Kasumi-1 (cell line): ENCODE measurements around the gene HECTD2.
A peak's percentile ranks its signal among the peaks of the same experiment; 100 is the strongest.
"Not testable (repeated sequence)": the region's sequence is repeated elsewhere in the genome, so short reads cannot be mapped to it uniquely, and the experiment has no call there.

Experiments
- DNase-seq, 2 experiments: peaks; one replicate each; lab custom pipeline; 2025; lab: John Stamatoyannopoulos, UW

The HECTD2 gene

GRCh38 chr10:91409869-91410637 lies at the start of gene HECTD2:
Gene HECTD2, plus strand, starts transcription at chr10:91410344. Its CDS starts 95 bp downstream, at chr10:91410439.
- peak; percentile 83 to 84 for DNase-seq

- DNase-seq: no peak
These were observed 49.7 kb upstream of the HECTD2 start for GRCh38 chr10:91360461-91360860.

- DNase-seq: not testable (repeated sequence)
These were observed 44.6 kb upstream of the HECTD2 start for GRCh38 chr10:91365519-91365918.

GRCh38 chr10:91366704-91367103 lies 43.4 kb upstream of the HECTD2 start:
- no peak for DNase-seq

- no peak for DNase-seq
These were observed 43.0 kb upstream of the HECTD2 start for GRCh38 chr10:91367127-91367531.

- DNase-seq: no peak
These were observed 42.6 kb upstream of the HECTD2 start for GRCh38 chr10:91367558-91367957.

GRCh38 chr10:91369978-91370589 lies 40.1 kb upstream of the HECTD2 start:
- peak; percentile 52 to 86 for DNase-seq

- DNase-seq: no peak
These were observed 36.1 kb upstream of the HECTD2 start for GRCh38 chr10:91374052-91374451.

GRCh38 chr10:91378061-91378460 lies 32.1 kb upstream of the HECTD2 start:
- DNase-seq: no peak

GRCh38 chr10:91380873-91381256 lies 29.3 kb upstream of the HECTD2 start:
- DNase-seq: no peak

- DNase-seq: no peak
These were observed 28.8 kb upstream of the HECTD2 start for GRCh38 chr10:91381257-91381891.

GRCh38 chr10:91385306-91386085 lies 24.6 kb upstream of the HECTD2 start:
- no peak for DNase-seq

GRCh38 chr10:91389636-91390512 lies 20.3 kb upstream of the HECTD2 start:
- DNase-seq: peak; percentile 83 to 92

GRCh38 chr10:91390513-91390825 lies 19.7 kb upstream of the HECTD2 start:
- DNase-seq: not testable (repeated sequence)

- DNase-seq: no peak
These were observed 18.2 kb upstream of the HECTD2 start for GRCh38 chr10:91391920-91392319.

GRCh38 chr10:91406322-91406721 lies 3.8 kb upstream of the HECTD2 start:
- no peak for DNase-seq

- DNase-seq: peak; percentile 90 to 91
These were observed 875 bp upstream of the HECTD2 start for GRCh38 chr10:91409069-91409868.

- peak in 1 of 2 experiments; percentile 40 for DNase-seq
These were observed 661 bp downstream of the HECTD2 start for GRCh38 chr10:91410638-91411371.

- no peak for DNase-seq
These were observed 1.5 kb downstream of the HECTD2 start for GRCh38 chr10:91411621-91412020.
